Naive thymus-derived CD8-positive, alpha-beta T cell (primary cell): ENCODE measurements around the gene DCC. TPM values are rescaled to one million over a fixed set of nuclear protein-coding genes. Genes with fewer than 3 reads are reported as not detected.

Experiments used
- ATAC-seq, 2 donors: fragments of 150-1000 bp; cut with Tn5 transposase in 1 of 2; sonication (Bioruptor Pico), chemical (Tn5 transposase) in 1 of 2; 1 replicate in 1 of 2; 2 replicates in 1 of 2; pipeline ENCODE4 v1.10.0; 2021; ENCODE audit warnings: mild to moderate bottlenecking in 2 of 2, moderate library complexity in 2 of 2
- POLR2A ChIA-PET: fragments of 350-600 bp; sonication (Branson Sonifier 250); formaldehyde crosslinking; loops from one replicate; lab custom pipeline; 2021; ENCODE audit warnings: antibody characterized with exemption; lab: Charles Lee
- DNase-seq, 10 donors: peaks; one replicate each; pipeline versions ENCODE4 v3.0.0 to v3.0.0-alpha.2; 2020 to 2022
- H3K27ac Mint-ChIP-seq, 10 donors: one replicate each; pipeline ENCODE4 v1.8.0; 2020 to 2022; ENCODE audit warnings: mild to moderate bottlenecking in 10 of 10, mixed read lengths in 10 of 10, moderate library complexity in 4 of 10, inconsistent platforms in 1 of 10
- H3K27me3 Mint-ChIP-seq, 5 donors: one replicate each; pipeline ENCODE4 v1.8.0; 2021 to 2022; ENCODE audit warnings: mixed read lengths in 5 of 5
- H3K36me3 Mint-ChIP-seq, 3 donors: one replicate each; pipeline ENCODE4 v1.8.0; 2020 to 2022; ENCODE audit warnings: mixed read lengths in 3 of 3, mild to moderate bottlenecking in 2 of 3, inconsistent platforms in 1 of 3
- H3K4me1 Mint-ChIP-seq, 4 donors: one replicate each; pipeline ENCODE4 v1.8.0; 2021 to 2022; ENCODE audit warnings: mixed read lengths in 4 of 4
- H3K4me3 Mint-ChIP-seq, 10 donors: one replicate each; pipeline ENCODE4 v1.8.0; 2020 to 2022; ENCODE audit warnings: mild to moderate bottlenecking in 10 of 10, mixed read lengths in 10 of 10, moderate library complexity in 6 of 10, inconsistent platforms in 1 of 10
- H3K9me3 Mint-ChIP-seq, 9 donors: one replicate each; pipeline ENCODE4 v1.8.0; 2020 to 2022; ENCODE audit warnings: mixed read lengths in 9 of 9, mild to moderate bottlenecking in 3 of 9, inconsistent platforms in 1 of 9, moderate library complexity in 1 of 9
- polyA plus RNA-seq, 3 donors: library from polyadenylated mRNA; unstranded; fragments of 300-500 nt; fragmentation: Illumina TruSeq; gene quantifications; one replicate each; pipeline ENCODE4 v1.2.3, GENCODE V29; 2021
- total RNA-seq, 8 experiments: library from RNA in 2 of 8; stranded (reverse) in 2 of 8; gene quantifications; one replicate each; pipeline ENCODE4 v1.2.3 and lab custom pipeline; 2021 to 2026

Gene DCC
- total and polyA plus RNA-seq, 5 experiments from 2014 or later, result not detected

DNA sequence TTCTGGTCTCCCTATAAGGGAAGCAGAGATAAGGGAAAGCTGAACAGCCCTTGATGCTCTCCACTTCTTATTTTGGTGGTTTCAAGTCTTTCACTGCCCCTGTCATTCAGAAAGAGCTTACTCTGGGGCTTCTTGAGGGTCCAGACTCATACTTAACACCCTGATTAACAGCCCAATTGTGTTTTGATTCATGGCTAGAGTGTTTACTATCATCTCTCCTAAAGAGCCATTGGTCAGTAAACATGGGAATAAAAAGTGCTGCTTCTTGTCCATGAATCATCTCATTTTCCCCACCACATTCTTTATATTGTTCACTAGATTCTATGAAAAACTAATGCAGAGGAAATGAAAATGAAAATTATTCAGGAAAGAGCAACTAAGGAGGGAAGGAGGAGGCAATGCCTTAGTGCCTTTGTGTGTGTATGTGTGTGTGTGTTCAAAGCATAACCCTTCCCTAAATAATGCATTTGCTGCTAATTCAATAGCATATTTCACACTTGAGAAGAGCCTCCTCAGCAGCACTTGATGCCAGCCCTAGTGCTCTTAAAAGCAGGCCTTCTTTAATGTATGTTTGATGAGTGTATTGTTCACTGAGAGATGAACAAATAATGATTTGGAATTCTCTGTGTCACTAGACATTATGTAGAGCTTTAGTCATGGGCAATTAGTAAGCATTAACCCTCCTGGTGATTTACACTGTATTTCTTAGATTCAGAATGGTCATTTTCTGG, 63.5 kb downstream of the DCC start:
- DNase-seq (no peak), ATAC-seq (no peak)
- Mint-ChIP-seq H3K27me3 (no peaks in the 10 kb centered on the region), H3K4me1 (no peaks in the 10 kb centered on the region), H3K4me3 (no peak overlapping the region), H3K27ac (no peak overlapping the region), H3K36me3 (no peaks in the 10 kb centered on the region), H3K9me3 (peaks cover 0 to 12% (median 2%) of the 10 kb centered on the region in 9 donors)
- POLR2A ChIA-PET, result no interaction called here

- POLR2A ChIA-PET, result no interaction called here
- ATAC-seq (no peak), DNase-seq (no peak)
- Mint-ChIP-seq H3K4me1 (no peaks in the 10 kb centered on the region), H3K27me3 (no peaks in the 10 kb centered on the region), H3K27ac (no peak overlapping the region), H3K4me3 (no peak overlapping the region), H3K9me3 (peaks cover 0 to 6% (median 0%) of the 10 kb centered on the region in 9 donors), H3K36me3 (no peaks in the 10 kb centered on the region)
Observed at GRCh38 chr18:52408800-52409302, 68.9 kb downstream of the DCC start.

GRCh38 chr18:52409727-52410126, 69.7 kb downstream of the DCC start:
- Mint-ChIP-seq H3K9me3 (peaks cover 0 to 5% (median 0%) of the 10 kb centered on the region in 9 donors), H3K4me1 (no peaks in the 10 kb centered on the region), H3K4me3 (no peak overlapping the region), H3K27ac (no peak overlapping the region), H3K27me3 (no peaks in the 10 kb centered on the region), H3K36me3 (no peaks in the 10 kb centered on the region)
- no peak for DNase-seq
- POLR2A ChIA-PET, result no interaction called here
- no peak for ATAC-seq

- H3K4me1 Mint-ChIP-seq, result no peaks in the 10 kb centered on the region
Observed at GRCh38 chr18:52415131-52415530, 75.1 kb downstream of the DCC start.

GRCh38 chr18:52422985-52423601, 83.1 kb downstream of the DCC start:
- Mint-ChIP-seq H3K4me1 (no peaks in the 10 kb centered on the region), H3K27ac (no peak overlapping the region), H3K9me3 (peaks cover 0 to 32% (median 2%) of the 10 kb centered on the region in 9 donors), H3K36me3 (no peaks in the 10 kb centered on the region), H3K4me3 (no peak overlapping the region), H3K27me3 (no peaks in the 10 kb centered on the region)
- DNase-seq, result no peak
- no peak for ATAC-seq
- POLR2A ChIA-PET, result no interaction called here

More at GRCh38 chr18:52415131-52415530, 75.1 kb downstream of the DCC start:
- no peaks in the 10 kb centered on the region for H3K36me3 Mint-ChIP-seq
- peaks cover 0 to 12% (median 0%) of the 10 kb centered on the region in 9 donors for H3K9me3 Mint-ChIP-seq
- POLR2A ChIA-PET, result no interaction called here
- DNase-seq, result no peak
- H3K27me3 Mint-ChIP-seq, result no peaks in the 10 kb centered on the region
- ATAC-seq, result no peak
- no peak overlapping the region for H3K4me3 Mint-ChIP-seq
- no peak overlapping the region for H3K27ac Mint-ChIP-seq

DNA sequence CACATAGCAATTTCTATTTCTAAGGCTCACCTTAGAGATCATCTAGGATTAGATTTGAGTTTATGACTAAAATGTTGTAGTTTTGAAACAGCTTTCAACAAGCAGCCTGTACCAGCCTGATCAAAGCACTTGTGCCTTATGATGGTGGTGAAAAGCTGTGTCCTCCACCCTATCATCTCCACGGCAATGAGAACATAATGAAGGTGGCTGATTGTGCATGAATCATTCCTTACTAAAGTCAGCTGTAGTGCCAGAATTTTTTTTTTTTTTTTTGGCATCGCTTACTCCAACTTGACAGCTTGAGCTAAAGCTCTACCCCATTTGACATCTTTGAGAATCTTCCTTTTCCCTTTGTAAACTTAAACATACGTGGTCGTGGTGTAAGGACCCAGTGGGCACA, 86.0 kb downstream of the DCC start:
- peaks cover 0 to 24% (median 2%) of the 10 kb centered on the region in 9 donors for H3K9me3 Mint-ChIP-seq
- H3K4me3 Mint-ChIP-seq, result no peak overlapping the region
- H3K36me3 Mint-ChIP-seq, result no peaks in the 10 kb centered on the region
- no peaks in the 10 kb centered on the region for H3K27me3 Mint-ChIP-seq
- H3K4me1 Mint-ChIP-seq, result no peaks in the 10 kb centered on the region
- POLR2A ChIA-PET, result no interaction called here
- DNase-seq (no peak), ATAC-seq (no peak)
- H3K27ac Mint-ChIP-seq, result no peak overlapping the region

GRCh38 chr18:52426462-52426861, 86.5 kb downstream of the DCC start:
- POLR2A ChIA-PET, result no interaction called here
- H3K4me3 Mint-ChIP-seq, result no peak overlapping the region
- no peak overlapping the region for H3K27ac Mint-ChIP-seq
- H3K27me3 Mint-ChIP-seq, result no peaks in the 10 kb centered on the region
- DNase-seq (no peak), ATAC-seq (no peak)
- H3K9me3 Mint-ChIP-seq, result peaks cover 0 to 20% (median 2%) of the 10 kb centered on the region in 9 donors
- no peaks in the 10 kb centered on the region for H3K36me3 Mint-ChIP-seq
- H3K4me1 Mint-ChIP-seq, result no peaks in the 10 kb centered on the region

DNA sequence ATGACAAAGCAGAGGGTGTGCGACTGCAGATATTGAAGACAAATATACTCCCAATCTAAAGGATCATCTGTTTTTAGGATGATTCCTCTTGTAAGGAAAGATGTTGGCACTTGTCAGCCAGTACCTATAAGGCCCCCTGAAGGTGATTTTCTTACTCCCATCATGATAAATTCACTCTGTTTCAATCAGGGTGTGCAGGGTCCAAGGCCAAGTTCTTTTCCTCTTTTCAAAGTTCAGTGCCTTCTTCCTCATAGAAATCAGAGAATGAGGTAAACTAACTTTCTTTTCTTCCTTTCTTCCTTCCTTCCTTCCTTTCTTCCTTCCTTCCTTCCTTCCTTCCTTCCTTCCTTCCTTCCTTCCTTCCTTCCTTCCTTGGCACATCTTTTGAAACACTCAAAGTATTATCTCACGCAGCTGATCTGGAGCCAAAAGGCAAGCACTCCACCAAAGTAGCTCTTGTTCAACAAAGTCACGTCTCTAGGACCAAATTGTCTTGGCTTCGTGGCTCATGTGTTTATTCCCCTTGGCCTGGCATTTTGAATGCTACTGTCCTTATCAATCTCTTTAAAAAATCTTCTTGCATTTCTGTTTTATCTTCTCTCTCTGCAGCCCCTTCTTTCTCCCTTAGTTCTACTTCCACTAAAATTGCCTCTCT, 87.7 kb downstream of the DCC start:
- peaks cover 0 to 13% (median 0%) of the 10 kb centered on the region in 9 donors for H3K9me3 Mint-ChIP-seq
- H3K4me1 Mint-ChIP-seq, result no peaks in the 10 kb centered on the region
- no peaks in the 10 kb centered on the region for H3K27me3 Mint-ChIP-seq

DNA sequence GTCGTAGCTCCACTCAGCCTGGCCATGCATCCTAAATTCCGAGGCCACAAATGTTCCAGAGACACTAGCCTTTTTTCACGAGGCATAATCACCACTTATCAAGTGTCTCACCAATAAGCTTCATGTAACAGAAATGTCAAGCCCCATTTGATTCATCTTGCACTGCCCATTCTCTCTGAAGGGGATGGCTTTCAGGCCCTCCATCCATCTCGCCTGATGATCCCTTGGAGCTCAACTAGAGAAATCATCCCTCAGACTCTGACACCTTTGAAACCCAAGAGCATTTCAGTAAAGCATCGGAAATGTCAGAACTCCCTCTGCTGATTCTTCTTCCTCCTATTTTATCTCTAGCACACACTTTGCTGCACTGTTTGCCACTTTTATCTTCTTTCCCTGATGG, 91.7 kb downstream of the DCC start:
- Mint-ChIP-seq H3K9me3 (peaks cover 0 to 28% (median 0%) of the 10 kb centered on the region in 9 donors), H3K36me3 (no peaks in the 10 kb centered on the region), H3K4me1 (no peaks in the 10 kb centered on the region), H3K4me3 (no peak overlapping the region), H3K27ac (no peak overlapping the region), H3K27me3 (peaks cover 0 to 4% (median 0%) of the 10 kb centered on the region in 5 donors)
- DNase-seq (no peak), ATAC-seq (no peak)
- POLR2A ChIA-PET, result no interaction called here

More for the DNA sequence above, 87.7 kb downstream of the DCC start:
- Mint-ChIP-seq H3K27ac (no peak overlapping the region), H3K4me3 (no peak overlapping the region), H3K36me3 (no peaks in the 10 kb centered on the region)
- DNase-seq, result no peak
- no peak for ATAC-seq
- POLR2A ChIA-PET, result no interaction called here

- H3K4me1 Mint-ChIP-seq, result no peaks in the 10 kb centered on the region
- H3K27ac Mint-ChIP-seq, result no peak overlapping the region
- ATAC-seq (no peak), DNase-seq (no peak)
- POLR2A ChIA-PET, result no interaction called here
- no peak overlapping the region for H3K4me3 Mint-ChIP-seq
- H3K9me3 Mint-ChIP-seq, result peaks cover 0 to 15% (median 0%) of the 10 kb centered on the region in 9 donors
- H3K36me3 Mint-ChIP-seq, result no peaks in the 10 kb centered on the region
- H3K27me3 Mint-ChIP-seq, result peaks cover 0 to 4% (median 0%) of the 10 kb centered on the region in 5 donors
Observed at GRCh38 chr18:52433797-52434196, 93.8 kb downstream of the DCC start.

DNA sequence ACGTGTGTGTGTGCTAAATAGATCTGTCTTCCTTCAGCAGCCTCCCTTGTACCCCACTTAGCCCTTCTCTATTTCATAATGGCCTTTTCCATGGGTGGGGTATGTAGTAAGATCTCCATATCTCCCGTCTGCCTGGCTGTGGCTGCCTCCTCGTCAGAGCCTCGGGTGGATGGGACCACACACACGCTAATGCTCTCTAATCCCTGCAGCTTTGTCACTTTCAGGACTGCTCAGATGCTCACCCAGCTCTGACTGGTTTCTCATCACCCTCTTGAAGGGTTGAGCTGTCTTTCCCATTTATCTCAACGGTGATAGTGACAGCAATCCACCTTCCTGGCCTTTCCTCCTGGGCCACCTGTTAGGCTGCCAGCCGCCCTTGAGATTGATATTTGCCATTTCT, 95.3 kb downstream of the DCC start:
- Mint-ChIP-seq H3K4me1 (no peaks in the 10 kb centered on the region), H3K36me3 (no peaks in the 10 kb centered on the region), H3K27ac (no peak overlapping the region), H3K9me3 (peaks cover 0 to 15% (median 0%) of the 10 kb centered on the region in 9 donors), H3K27me3 (peaks cover 0 to 4% (median 0%) of the 10 kb centered on the region in 5 donors), H3K4me3 (no peak overlapping the region)
- ATAC-seq, result no peak
- POLR2A ChIA-PET, result interaction anchor here (0.6 kb wide), 1 partner anchor 586 kb away, joined by 3 read pairs; no protein-coding TSS in a partner anchor
- DNase-seq, result no peak

DNA sequence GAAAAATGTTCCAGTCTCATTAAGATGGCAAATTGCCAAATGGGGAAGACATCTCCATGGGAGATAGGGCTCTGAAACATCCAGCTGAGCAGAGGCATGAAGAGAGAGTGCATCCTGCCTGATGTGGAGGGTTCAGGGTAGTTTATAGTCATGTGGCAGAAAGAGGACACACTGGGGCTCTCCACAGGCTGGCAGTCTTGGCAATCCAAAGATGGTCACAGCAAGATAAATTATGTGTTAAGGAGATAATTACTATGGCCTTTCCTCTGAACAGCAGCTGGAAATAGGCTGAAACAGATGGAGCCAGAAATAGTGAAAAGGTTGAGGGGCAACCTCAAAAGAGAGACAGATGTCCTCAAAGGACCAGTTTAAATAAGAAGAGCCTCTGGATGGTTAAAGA, 97.2 kb downstream of the DCC start:
- POLR2A ChIA-PET, result no interaction called here
- ATAC-seq, result no peak
- peaks cover 0 to 15% (median 0%) of the 10 kb centered on the region in 9 donors for H3K9me3 Mint-ChIP-seq
- DNase-seq, result no peak
- H3K4me3 Mint-ChIP-seq, result no peak overlapping the region
- H3K27me3 Mint-ChIP-seq, result peaks cover 0 to 4% (median 0%) of the 10 kb centered on the region in 5 donors
- no peaks in the 10 kb centered on the region for H3K36me3 Mint-ChIP-seq
- H3K27ac Mint-ChIP-seq, result no peak overlapping the region
- H3K4me1 Mint-ChIP-seq, result no peaks in the 10 kb centered on the region

DNA sequence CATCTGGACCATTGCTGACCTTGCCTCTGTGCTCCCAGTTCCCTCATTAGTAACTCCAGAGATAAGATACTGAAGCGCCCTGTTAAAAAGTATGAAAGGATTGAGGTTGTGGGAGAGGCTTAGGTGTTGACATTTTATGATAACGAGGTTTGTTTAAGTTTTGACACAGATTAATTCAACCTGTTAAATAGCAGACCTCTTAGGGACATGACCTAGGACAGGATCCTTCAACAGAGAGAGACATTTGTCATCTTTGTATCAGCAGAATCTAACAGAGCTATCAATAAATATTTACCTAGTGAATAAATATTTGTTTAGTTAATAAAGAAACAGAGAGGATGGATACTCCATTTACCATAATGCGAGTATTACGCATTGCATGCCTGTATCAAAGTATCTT, 99.5 kb downstream of the DCC start:
- Mint-ChIP-seq H3K27ac (no peak overlapping the region), H3K4me1 (no peaks in the 10 kb centered on the region), H3K27me3 (peaks cover 0 to 4% (median 0%) of the 10 kb centered on the region in 5 donors), H3K4me3 (no peak overlapping the region), H3K9me3 (peaks cover 0 to 28% (median 0%) of the 10 kb centered on the region in 9 donors), H3K36me3 (no peaks in the 10 kb centered on the region)
- POLR2A ChIA-PET, result no interaction called here
- no peak for DNase-seq
- no peak for ATAC-seq
